ENCODE data around the gene DLG1. TPM values are rescaled to one million over a fixed set of nuclear protein-coding genes. Genes with fewer than 3 reads are reported as not detected.
A peak's percentile ranks its signal among the peaks of the same experiment; 100 is the strongest.

Gene DLG1
- total RNA-seq, 4 donors from 2014 or later = 103 to 150 (median 122) TPM

DNA sequence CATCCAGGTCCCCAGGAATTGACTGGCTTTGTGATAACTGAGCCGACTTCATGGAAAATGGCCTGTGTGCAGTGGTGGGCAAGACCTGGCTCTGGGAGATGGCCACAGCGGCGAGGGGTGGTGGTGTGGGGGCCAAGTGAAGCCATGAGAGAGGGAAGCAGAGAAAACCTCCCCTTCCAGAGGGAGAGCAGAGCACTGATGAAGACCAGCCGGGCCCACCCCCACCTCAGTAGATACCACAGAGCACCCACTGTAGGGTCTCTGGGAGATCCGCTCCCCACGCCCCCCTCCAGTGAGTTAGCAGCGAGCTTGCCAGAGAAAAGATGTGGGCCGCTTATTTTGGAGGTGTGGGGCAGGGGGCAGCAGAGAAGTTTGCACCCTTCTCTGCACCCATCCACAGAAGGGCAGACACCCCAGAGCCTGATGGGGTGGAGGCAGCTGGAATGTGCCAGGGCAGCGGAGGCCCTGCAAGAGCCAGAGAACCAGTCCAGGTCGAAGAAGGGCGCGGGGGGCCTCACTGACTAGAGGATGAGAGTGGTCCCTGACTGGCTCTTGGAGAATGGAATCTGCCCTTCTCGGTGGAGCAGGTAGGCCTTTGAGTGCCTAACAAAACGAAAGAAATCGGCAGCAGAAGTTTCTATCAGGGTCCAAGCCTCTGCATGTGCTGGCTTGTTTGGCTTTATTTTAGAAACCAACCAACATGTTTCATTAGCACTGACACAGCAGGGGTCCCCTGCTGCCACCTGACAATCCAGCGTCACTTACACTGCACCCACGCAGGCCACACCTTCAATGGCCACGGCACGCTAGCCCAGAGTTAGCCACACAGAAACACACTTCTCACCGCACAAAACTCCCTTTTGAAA is 297.1 kb downstream of the DLG1 start:
- H3K36me3 ChIP-seq = no peaks in the 10 kb centered on the region
- H3K9me3 ChIP-seq = no peaks in the 10 kb centered on the region
- 74 to 76% methylated on average over 10 to 17 of the region's 20 CpGs for WGBS, 2 donors
- DNase-seq = no peak
- intact Hi-C loops (cut with DNase I) = loop anchor here (10.0 kb wide), 1 partner anchor 193 kb away; no protein-coding TSS in a partner anchor
- no peak for TF ChIP-seq POLR2A (IDR thresholded peaks at IDR 0.05)
- TF ChIP-seq, protein P1, sequence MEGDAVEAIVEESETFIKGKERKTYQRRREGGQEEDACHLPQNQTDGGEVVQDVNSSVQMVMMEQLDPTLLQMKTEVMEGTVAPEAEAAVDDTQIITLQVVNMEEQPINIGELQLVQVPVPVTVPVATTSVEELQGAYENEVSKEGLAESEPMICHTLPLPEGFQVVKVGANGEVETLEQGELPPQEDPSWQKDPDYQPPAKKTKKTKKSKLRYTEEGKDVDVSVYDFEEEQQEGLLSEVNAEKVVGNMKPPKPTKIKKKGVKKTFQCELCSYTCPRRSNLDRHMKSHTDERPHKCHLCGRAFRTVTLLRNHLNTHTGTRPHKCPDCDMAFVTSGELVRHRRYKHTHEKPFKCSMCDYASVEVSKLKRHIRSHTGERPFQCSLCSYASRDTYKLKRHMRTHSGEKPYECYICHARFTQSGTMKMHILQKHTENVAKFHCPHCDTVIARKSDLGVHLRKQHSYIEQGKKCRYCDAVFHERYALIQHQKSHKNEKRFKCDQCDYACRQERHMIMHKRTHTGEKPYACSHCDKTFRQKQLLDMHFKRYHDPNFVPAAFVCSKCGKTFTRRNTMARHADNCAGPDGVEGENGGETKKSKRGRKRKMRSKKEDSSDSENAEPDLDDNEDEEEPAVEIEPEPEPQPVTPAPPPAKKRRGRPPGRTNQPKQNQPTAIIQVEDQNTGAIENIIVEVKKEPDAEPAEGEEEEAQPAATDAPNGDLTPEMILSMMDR (IDR thresholded peaks at IDR 0.05) = no peak
- H3K4me1 ChIP-seq = peaks cover 0 to 41% (median 12%) of the 10 kb centered on the region in 3 donors
- peak overlapping the region; percentile 82 to 93 (median 92) for H3K27ac ChIP-seq
- H3K4me3 ChIP-seq = peak overlapping the region; percentile 57 to 80 (median 68)
- no peaks in the 10 kb centered on the region for H3K27me3 ChIP-seq

DNA sequence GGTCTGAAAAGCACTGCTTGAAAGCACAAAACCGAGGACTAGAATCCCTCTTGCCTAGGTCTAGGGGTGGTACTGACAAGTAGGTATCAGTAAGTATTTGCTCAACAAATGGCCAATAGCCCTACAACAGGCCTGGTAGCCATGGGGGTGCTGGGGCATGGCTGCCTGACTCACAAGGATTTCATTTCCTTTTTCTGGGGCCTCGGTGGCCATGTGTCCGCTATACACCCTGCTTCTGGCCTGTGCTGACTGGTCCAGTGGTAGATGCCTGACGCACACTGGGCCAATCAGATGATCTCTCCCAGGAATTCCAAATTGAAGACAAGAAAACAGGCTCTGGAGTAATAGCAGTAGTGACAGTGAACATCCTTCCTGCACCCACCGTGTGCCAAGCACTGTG is 298.2 kb downstream of the DLG1 start:
- WGBS, 2 donors = 80 to 81% methylated on average over 2 to 4 of the region's 5 CpGs
- TF ChIP-seq, protein P1 (IDR thresholded peaks at IDR 0.05) = no peak
- no peak for TF ChIP-seq POLR2A (IDR thresholded peaks at IDR 0.05)
- H3K27ac ChIP-seq = no peak overlapping the region
- no peaks in the 10 kb centered on the region for H3K9me3 ChIP-seq
- no peaks in the 10 kb centered on the region for H3K27me3 ChIP-seq
- DNase-seq = no peak
- no peaks in the 10 kb centered on the region for H3K36me3 ChIP-seq
- H3K4me3 ChIP-seq = no peak overlapping the region
- H3K4me1 ChIP-seq = peaks cover 0 to 49% (median 17%) of the 10 kb centered on the region in 3 donors
- intact Hi-C loops (cut with DNase I) = loop anchor here (10.0 kb wide), 1 partner anchor 195 kb away; no protein-coding TSS in a partner anchor

DNA sequence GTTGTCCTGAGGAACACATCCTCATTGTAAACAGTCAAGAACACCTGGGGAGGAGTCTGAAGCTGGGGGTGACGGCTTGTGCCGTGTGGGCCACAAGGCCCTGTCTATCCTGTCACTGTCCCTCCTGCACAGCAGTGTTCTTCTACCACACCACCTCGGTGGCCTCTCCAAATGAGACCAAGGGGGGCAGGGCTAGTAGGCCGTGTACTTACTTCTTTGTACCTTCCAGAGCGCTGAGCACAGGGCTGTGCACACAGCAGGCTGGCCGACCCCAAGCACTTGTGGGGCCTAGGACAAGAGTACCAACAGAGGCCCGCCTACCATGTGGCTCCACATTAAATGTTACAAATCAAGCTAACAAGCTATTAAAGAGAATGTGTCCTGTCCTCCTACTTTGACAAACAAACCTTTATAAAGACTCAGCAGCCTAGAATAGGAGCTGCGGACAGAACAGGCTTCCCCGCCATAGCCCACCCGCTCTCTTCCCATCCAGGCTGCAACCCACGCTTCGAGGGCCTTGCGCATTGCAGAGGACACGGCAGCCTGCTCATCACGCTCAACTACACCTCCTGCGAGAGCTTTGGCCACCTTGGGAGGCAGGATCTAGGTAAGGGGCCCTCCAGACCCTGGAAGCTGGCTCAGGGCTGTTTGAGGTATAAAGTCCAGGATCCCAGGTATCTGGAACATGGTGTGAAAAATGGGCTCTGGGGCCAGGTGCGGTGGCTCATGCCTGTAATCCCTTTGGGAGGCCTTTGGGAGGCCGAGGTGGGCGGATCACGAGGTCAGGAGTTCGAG is 299.2 kb downstream of the DLG1 start:
- intact Hi-C loops (cut with DNase I) = no loop called here
- WGBS, 2 donors = 89 to 92% methylated on average over 17 of the region's 21 CpGs
- Histone ChIP-seq H3K9me3 (no peaks in the 10 kb centered on the region), H3K4me1 (peaks cover 0 to 44% (median 16%) of the 10 kb centered on the region in 3 donors), H3K36me3 (no peaks in the 10 kb centered on the region), H3K27me3 (no peaks in the 10 kb centered on the region), H3K27ac (no peak overlapping the region), H3K4me3 (no peak overlapping the region)
- TF ChIP-seq, protein P1 (IDR thresholded peaks at IDR 0.05) = no peak
- TF ChIP-seq POLR2A (IDR thresholded peaks at IDR 0.05) = no peak
- no peak for DNase-seq

DNA sequence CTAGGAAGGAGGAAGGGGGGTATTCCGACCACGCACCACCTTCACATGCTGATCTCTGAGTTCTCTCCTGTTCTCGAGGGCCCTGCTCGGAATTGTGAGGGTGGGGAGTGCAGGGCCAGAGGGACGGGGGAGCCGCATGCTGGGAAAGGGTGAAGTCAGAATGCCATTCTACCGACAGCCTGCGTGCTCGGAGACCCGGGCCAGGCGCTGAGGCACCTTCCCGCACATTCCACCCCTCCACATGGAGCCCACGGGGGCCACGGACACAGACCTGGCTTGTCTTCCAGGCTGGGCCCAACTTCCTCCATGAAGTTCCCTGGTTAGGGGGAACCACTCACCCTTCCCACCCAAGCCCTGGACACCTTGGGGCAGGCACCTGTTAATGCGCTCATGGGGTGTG is 301.1 kb downstream of the DLG1 start:
- Histone ChIP-seq H3K36me3 (no peaks in the 10 kb centered on the region), H3K27ac (peak overlapping the region; percentile 7 to 72 (median 68)), H3K9me3 (no peaks in the 10 kb centered on the region), H3K4me3 (no peak overlapping the region), H3K4me1 (peaks cover 0 to 33% (median 10%) of the 10 kb centered on the region in 3 donors), H3K27me3 (no peaks in the 10 kb centered on the region)
- TF ChIP-seq, protein P1 (IDR thresholded peaks at IDR 0.05) = no peak
- TF ChIP-seq POLR2A (IDR thresholded peaks at IDR 0.05) = no peak
- DNase-seq = no peak
- WGBS, 2 donors = 65 to 80% methylated on average over 8 to 10 of the region's 15 CpGs
- intact Hi-C loops (cut with DNase I) = no loop called here
